Vagina (tissue), 2 donors: ENCODE results near the gene SPOCK3.

Experiments
- POLR2A ChIP-seq, 2 donors: fragments of 450-650 bp; IDR thresholded peaks; one replicate each; pipeline ENCODE4 v1.6.1; 2017; ENCODE audit warnings: antibody characterized with exemption in 2 of 2, mild to moderate bottlenecking in 2 of 2, moderate library complexity in 2 of 2
- POLR2AphosphoS5 ChIP-seq, 2 donors: sonication (generic); formaldehyde crosslinking; IDR thresholded peaks; one replicate each; pipeline ENCODE4 v1.9.0; 2017; ENCODE audit warnings: antibody characterized with exemption in 2 of 2, mild to moderate bottlenecking in 2 of 2, low read depth in 1 of 2; ENCODE audit not compliant: insufficient read depth in 1 of 2
- TF ChIP-seq, protein P1 (sequence below), 3 experiments: fragments of 450-650 bp in 2 of 3; fragments of 200-600 bp in 1 of 3; sonication (generic) in 1 of 3; IDR thresholded peaks; one replicate each; pipeline ENCODE4 v1.5.1; 2017 to 2019; ENCODE audit warnings: antibody characterized with exemption in 3 of 3, mild to moderate bottlenecking in 2 of 3, moderate library complexity in 2 of 3

- TF ChIP-seq, protein P1, sequence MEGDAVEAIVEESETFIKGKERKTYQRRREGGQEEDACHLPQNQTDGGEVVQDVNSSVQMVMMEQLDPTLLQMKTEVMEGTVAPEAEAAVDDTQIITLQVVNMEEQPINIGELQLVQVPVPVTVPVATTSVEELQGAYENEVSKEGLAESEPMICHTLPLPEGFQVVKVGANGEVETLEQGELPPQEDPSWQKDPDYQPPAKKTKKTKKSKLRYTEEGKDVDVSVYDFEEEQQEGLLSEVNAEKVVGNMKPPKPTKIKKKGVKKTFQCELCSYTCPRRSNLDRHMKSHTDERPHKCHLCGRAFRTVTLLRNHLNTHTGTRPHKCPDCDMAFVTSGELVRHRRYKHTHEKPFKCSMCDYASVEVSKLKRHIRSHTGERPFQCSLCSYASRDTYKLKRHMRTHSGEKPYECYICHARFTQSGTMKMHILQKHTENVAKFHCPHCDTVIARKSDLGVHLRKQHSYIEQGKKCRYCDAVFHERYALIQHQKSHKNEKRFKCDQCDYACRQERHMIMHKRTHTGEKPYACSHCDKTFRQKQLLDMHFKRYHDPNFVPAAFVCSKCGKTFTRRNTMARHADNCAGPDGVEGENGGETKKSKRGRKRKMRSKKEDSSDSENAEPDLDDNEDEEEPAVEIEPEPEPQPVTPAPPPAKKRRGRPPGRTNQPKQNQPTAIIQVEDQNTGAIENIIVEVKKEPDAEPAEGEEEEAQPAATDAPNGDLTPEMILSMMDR (IDR thresholded peaks at IDR 0.05): no peak
- TF ChIP-seq POLR2AphosphoS5 (IDR thresholded peaks at IDR 0.05; ENCODE audit: insufficient read depth in 1 of 2, low read depth in 1 of 2) (no peak), POLR2A (IDR thresholded peaks at IDR 0.05) (no peak)
These were observed 128.4 kb downstream of the SPOCK3 start for GRCh38 chr4:167105857-167106256.
